Transverse colon (tissue), 4 donors: ENCODE results near the gene SP2. TPM values are rescaled to one million over a fixed set of nuclear protein-coding genes. Genes with fewer than 3 reads are reported as not detected.

Experiments
- DNase-seq: peaks from one replicate; pipeline ENCODE4 v3.0.0-alpha.2; 2019
- H3K27ac ChIP-seq, 4 donors: fragments of 200-600 bp; sonication (generic); 2 replicates each; pipeline ENCODE4 v1.5.1; 2016 to 2018; ENCODE audit warnings: inconsistent platforms in 4 of 4
- H3K27me3 ChIP-seq: fragments of 200-600 bp; sonication (generic); 2 replicates; pipeline ENCODE4 v1.5.1; 2017; ENCODE audit warnings: inconsistent platforms
- H3K36me3 ChIP-seq, 4 donors: fragments of 200-600 bp; sonication (generic); 2 replicates each; pipeline ENCODE4 v1.5.1; 2017 to 2019; ENCODE audit warnings: inconsistent platforms in 4 of 4
- H3K4me1 ChIP-seq, 4 donors: fragments of 200-600 bp; sonication (generic); 2 replicates each; pipeline ENCODE4 v1.5.1; 2017 to 2020; ENCODE audit warnings: inconsistent platforms in 4 of 4
- H3K4me3 ChIP-seq, 4 donors: fragments of 200-600 bp; sonication (generic); 1 replicate in 1 of 4; 2 replicates in 3 of 4; pipeline versions ENCODE4 v1.5.1 to v1.6.1; 2017 to 2019; ENCODE audit warnings: inconsistent platforms in 4 of 4
- H3K9me3 ChIP-seq, 2 donors: fragments of 200-600 bp; sonication (generic); 2 replicates each; pipeline ENCODE4 v1.5.1; 2017 to 2019; ENCODE audit warnings: inconsistent platforms in 2 of 2
- CTCF ChIP-seq, 5 experiments: fragments of 200-600 bp in 3 of 5; fragments of 450-650 bp in 2 of 5; sonication (generic) in 3 of 5; IDR thresholded peaks; 1 replicate in 2 of 5; 2 replicates in 3 of 5; pipeline ENCODE4 v1.5.1; 2016 to 2017; ENCODE audit warnings: antibody characterized with exemption in 5 of 5, inconsistent platforms in 3 of 5, mild to moderate bottlenecking in 2 of 5, moderate library complexity in 1 of 5
- EP300 ChIP-seq: sonication (generic); formaldehyde crosslinking; IDR thresholded peaks from one replicate; pipeline ENCODE4 v1.6.1; 2017; ENCODE audit warnings: antibody characterized with exemption, low read depth
- POLR2A ChIP-seq: fragments of 450-650 bp; IDR thresholded peaks from one replicate; pipeline ENCODE4 v1.6.1; 2016; ENCODE audit warnings: antibody characterized with exemption, mild to moderate bottlenecking, moderate library complexity
- POLR2AphosphoS5 ChIP-seq, 3 donors: sonication (generic); formaldehyde crosslinking; IDR thresholded peaks; one replicate each; pipeline ENCODE4 v1.6.1; 2016; ENCODE audit warnings: antibody characterized with exemption in 3 of 3
- WGBS, 2 donors: methylation state at CpG; one replicate each; pipeline ENCODE4 v1.1.5; 2018; ENCODE audit warnings: low coverage in 1 of 2; 5-methylcytosine and 5-hydroxymethylcytosine counted together
- in situ Hi-C, 4 donors: fragments of 200-750 bp; cut with MboI; loops; one replicate each; pipeline versions ENCODE4 v1.15.0 to v1.15.1; 2017; ENCODE audit warnings: low sequenced_read_pairs in 3 of 4, low pct_ligation_motif_present in 1 of 4, low pct_unique_long_range_greater_than_20kb in 1 of 4
- intact Hi-C: fragments of 100-400 bp; cut with DNase I; formaldehyde crosslinking; loops from one replicate; pipeline ENCODE4 v1.15.1; 2023; ENCODE audit warnings: low total_unique reads
- total RNA-seq, 4 donors: library from RNA; depleted of rRNA; stranded (reverse); fragments of >200 nt; gene quantifications; one replicate each; pipeline ENCODE4 v1.1.0, GENCODE V29; 2016

The SP2 gene
- total RNA-seq, 4 donors from 2014 or later: 8.3 to 22.1 (median 17.4) TPM

GRCh38 chr17:47899643-47900042 is 3.6 kb downstream of the SP2 start:
- Histone ChIP-seq H3K4me3 (no peak overlapping the region), H3K27ac (no peak overlapping the region), H3K36me3 (no peaks in the 10 kb centered on the region), H3K4me1 (peaks cover 10 to 24% (median 19%) of the 10 kb centered on the region in 4 donors), H3K9me3 (no peaks in the 10 kb centered on the region), H3K27me3 (no peaks in the 10 kb centered on the region)
- intact Hi-C loops (loop anchor here (5.0 kb wide), 1 partner anchor 48 kb away; no protein-coding TSS in a partner anchor), in situ Hi-C loops (no loop called here)
- WGBS, 2 donors: 86% methylated on average over 5 of the region's 5 CpGs; no CpG with 5 or more reads in 1 of the 2 donors
- DNase-seq: no peak
- TF ChIP-seq EP300: no peak
- no peak for TF ChIP-seq POLR2A
- TF ChIP-seq POLR2AphosphoS5 (IDR thresholded peaks at IDR 0.05): no peak
- TF ChIP-seq CTCF (IDR thresholded peaks at IDR 0.05): no peak

- intact Hi-C loops (loop anchor here (5.0 kb wide), 1 partner anchor 46 kb away; no protein-coding TSS in a partner anchor), in situ Hi-C loops (no loop called here)
- H3K4me3 ChIP-seq: no peak overlapping the region
- no peak overlapping the region for H3K27ac ChIP-seq
- no peaks in the 10 kb centered on the region for H3K27me3 ChIP-seq
- no peak for TF ChIP-seq POLR2A
- TF ChIP-seq EP300: no peak
- no peak for TF ChIP-seq CTCF (IDR thresholded peaks at IDR 0.05)
- no peak for TF ChIP-seq POLR2AphosphoS5 (IDR thresholded peaks at IDR 0.05)
- peaks cover 24 to 40% (median 29%) of the 10 kb centered on the region in 4 donors for H3K4me1 ChIP-seq
- H3K36me3 ChIP-seq: no peaks in the 10 kb centered on the region
- 88 to 93% methylated on average over 5 to 7 of the region's 7 CpGs for WGBS, 2 donors
- DNase-seq: no peak
- no peaks in the 10 kb centered on the region for H3K9me3 ChIP-seq
These were observed 5.4 kb downstream of the SP2 start for GRCh38 chr17:47901423-47901822.

- H3K4me1 ChIP-seq: peaks cover 22 to 39% (median 23%) of the 10 kb centered on the region in 4 donors
- H3K36me3 ChIP-seq: no peaks in the 10 kb centered on the region
- in situ Hi-C loops (no loop called here), intact Hi-C loops (loop anchor here (5.0 kb wide), 1 partner anchor 45 kb away; no protein-coding TSS in a partner anchor)
- WGBS, 2 donors: 80 to 92% methylated on average over 3 to 4 of the region's 4 CpGs
- no peak overlapping the region for H3K27ac ChIP-seq
- H3K27me3 ChIP-seq: no peaks in the 10 kb centered on the region
- H3K4me3 ChIP-seq: no peak overlapping the region
- DNase-seq: no peak
- TF ChIP-seq EP300 (no peak), POLR2AphosphoS5 (IDR thresholded peaks at IDR 0.05) (no peak), POLR2A (no peak), CTCF (IDR thresholded peaks at IDR 0.05) (no peak)
- H3K9me3 ChIP-seq: no peaks in the 10 kb centered on the region
These were observed 6.2 kb downstream of the SP2 start for GRCh38 chr17:47902039-47902744.

GRCh38 chr17:47905221-47905733 is 9.2 kb downstream of the SP2 start:
- intact Hi-C loops: no loop called here
- peak; percentile 45 for DNase-seq
- 55 to 74% methylated on average over 3 to 8 of the region's 8 CpGs for WGBS, 2 donors
- in situ Hi-C loops: no loop called here
- H3K4me3 ChIP-seq: no peak overlapping the region
- no peaks in the 10 kb centered on the region for H3K27me3 ChIP-seq
- H3K36me3 ChIP-seq: no peaks in the 10 kb centered on the region
- TF ChIP-seq EP300: no peak
- peak in 1 of 3 donors; percentile 8 for TF ChIP-seq POLR2AphosphoS5 (IDR thresholded peaks at IDR 0.05)
- H3K4me1 ChIP-seq: peaks cover 19 to 41% (median 21%) of the 10 kb centered on the region in 4 donors
- H3K27ac ChIP-seq: peak overlapping the region; percentile 66 to 88 (median 79)
- no peaks in the 10 kb centered on the region for H3K9me3 ChIP-seq
